GM23338 (cell line): ENCODE data around the gene ASB3. TPM values are rescaled to one million over a fixed set of nuclear protein-coding genes. Genes with fewer than 3 reads are reported as not detected.

ENCODE experiments used
- ATAC-seq: fragments of 200-7000 bp; cut with Tn5 transposase; 3 replicates; pipeline ENCODE4 v1.9.1; 2020
- DNase-seq: peaks from one replicate; pipeline ENCODE4 v3.0.0-alpha.2; 2015; ENCODE audit warnings: low spot score
- H2AFZ ChIP-seq: fragments of 200-600 bp; sonication (generic); 2 replicates; pipeline ENCODE4 v1.8.0; 2016; ENCODE audit warnings: antibody characterized with exemption, mild to moderate bottlenecking, moderate library complexity
- H3F3A ChIP-seq: fragments of 200-600 bp; sonication (generic); replicated peaks from 2 replicates; pipeline ENCODE4 v1.8.0; 2017; ENCODE audit warnings: antibody characterized with exemption, mixed run types, low read depth
- H3K27ac ChIP-seq: fragments of 200-600 bp; sonication (generic); 2 replicates; pipeline ENCODE4 v1.6.1; 2016; ENCODE audit warnings: low read depth
- H3K27me3 ChIP-seq: fragments of 200-600 bp; sonication (generic); 2 replicates; pipeline ENCODE4 v1.8.0; 2016; ENCODE audit warnings: mild to moderate bottlenecking, mixed run types, moderate library complexity; ENCODE audit not compliant: insufficient read depth
- H3K36me3 ChIP-seq: fragments of 200-600 bp; sonication (generic); 2 replicates; pipeline ENCODE4 v1.8.0; 2016; ENCODE audit warnings: mild to moderate bottlenecking; ENCODE audit not compliant: insufficient read depth
- H3K4me1 ChIP-seq: fragments of 200-600 bp; sonication (generic); 2 replicates; pipeline ENCODE4 v1.8.0; 2016; ENCODE audit warnings: mild to moderate bottlenecking, moderate library complexity; ENCODE audit not compliant: insufficient read depth
- H3K4me2 ChIP-seq: fragments of 200-600 bp; sonication (generic); 2 replicates; pipeline ENCODE4 v1.7.1; 2017; ENCODE audit warnings: mixed run types
- H3K4me3 ChIP-seq: fragments of 200-600 bp; sonication (generic); 2 replicates; pipeline ENCODE4 v1.6.1; 2016; ENCODE audit warnings: mixed run types
- H3K79me2 ChIP-seq: fragments of 200-600 bp; sonication (generic); replicated peaks from 2 replicates; pipeline ENCODE4 v1.8.0; 2017; ENCODE audit warnings: mild to moderate bottlenecking; ENCODE audit not compliant: insufficient read depth
- H3K9me2 ChIP-seq: fragments of 200-600 bp; sonication (generic); 2 replicates; pipeline ENCODE4 v1.8.0; 2017; ENCODE audit not compliant: insufficient read depth
- H4K20me1 ChIP-seq: fragments of 200-600 bp; sonication (generic); replicated peaks from 2 replicates; pipeline ENCODE4 v1.8.0; 2017; ENCODE audit warnings: mild to moderate bottlenecking; ENCODE audit not compliant: insufficient read depth
- H3K27ac Mint-ChIP-seq: 2 replicates; pipeline ENCODE4 v1.8.0; 2020; ENCODE audit warnings: inconsistent platforms, mild to moderate bottlenecking, moderate library complexity, mixed read lengths
- H3K27me3 Mint-ChIP-seq: 3 replicates; pipeline ENCODE4 v1.8.0; 2022; ENCODE audit warnings: low read depth, mild to moderate bottlenecking, moderate library complexity, mixed read lengths, inconsistent platforms; ENCODE audit not compliant: insufficient read depth, poor library complexity
- H3K36me3 Mint-ChIP-seq: 3 replicates; pipeline ENCODE4 v1.8.0; 2021; ENCODE audit warnings: low read depth, mild to moderate bottlenecking, inconsistent platforms, moderate library complexity, mixed read lengths
- H3K4me1 Mint-ChIP-seq: 3 replicates; pipeline ENCODE4 v1.8.0; 2020; ENCODE audit warnings: mild to moderate bottlenecking, inconsistent platforms, mixed read lengths
- H3K4me3 Mint-ChIP-seq: 3 replicates; pipeline ENCODE4 v1.8.0; 2021; ENCODE audit warnings: moderate library complexity, mild to moderate bottlenecking, inconsistent platforms, mixed read lengths
- H3K9me3 Mint-ChIP-seq: 3 replicates; pipeline ENCODE4 v1.8.0; 2020; ENCODE audit warnings: moderate library complexity, mild to moderate bottlenecking, inconsistent platforms, mixed read lengths
- CREB1 ChIP-seq: fragments of 250-450 bp; sonication (Bioruptor Pico); IDR thresholded peaks from 2 replicates; pipeline ENCODE4 v1.5.0; 2020; ENCODE audit warnings: low read depth, mild to moderate bottlenecking, moderate library complexity
- CTCF ChIP-seq, 2 experiments: fragments of 200-600 bp in 1 of 2; sonication (generic) in 1 of 2; conservative IDR thresholded peaks; 2 replicates each; pipeline versions ENCODE4 v1.5.1 to v1.6.1; 2016 to 2017; ENCODE audit warnings: antibody characterized with exemption in 2 of 2, low read depth in 2 of 2, mild to moderate bottlenecking in 2 of 2, moderate library complexity in 1 of 2
- ETS1 ChIP-seq: IDR thresholded peaks from 2 replicates; pipeline ENCODE4 v1.6.1; 2016; ENCODE audit warnings: antibody characterized with exemption
- EZH2 ChIP-seq: fragments of 200-600 bp; sonication (generic); IDR thresholded peaks from one replicate; pipeline ENCODE4 v1.8.0; 2017; ENCODE audit warnings: antibody characterized with exemption, mild to moderate bottlenecking, low read depth; ENCODE audit not compliant: unreplicated experiment
- EZH2phosphoT487 ChIP-seq: fragments of 200-600 bp; sonication (generic); IDR thresholded peaks from one replicate; pipeline ENCODE4 v1.8.1; 2018; ENCODE audit warnings: antibody characterized with exemption; ENCODE audit not compliant: unreplicated experiment
- JUNB ChIP-seq: IDR thresholded peaks from one replicate; pipeline ENCODE4 v1.6.1; 2016; ENCODE audit warnings: antibody characterized with exemption; ENCODE audit not compliant: unreplicated experiment
- NANOG ChIP-seq: IDR thresholded peaks from 2 replicates; pipeline ENCODE4 v1.6.1; 2016; ENCODE audit warnings: antibody characterized with exemption, borderline replicate concordance
- POLR2AphosphoS5 ChIP-seq: IDR thresholded peaks from 2 replicates; pipeline ENCODE4 v1.6.1; 2016; ENCODE audit warnings: antibody characterized with exemption, low read depth
- REST ChIP-seq: IDR thresholded peaks from one replicate; pipeline ENCODE4 v1.6.1; 2018; ENCODE audit warnings: antibody characterized with exemption; ENCODE audit not compliant: unreplicated experiment
- ZNF114 ChIP-seq: fragments of 250-450 bp; sonication (Bioruptor Pico); IDR thresholded peaks from 2 replicates; pipeline ENCODE4 v1.5.0; 2020; ENCODE audit warnings: mild to moderate bottlenecking, moderate library complexity
- ZNF331 ChIP-seq: fragments of 250-450 bp; sonication (Bioruptor Pico); IDR thresholded peaks from 2 replicates; pipeline ENCODE4 v1.5.0; 2020; ENCODE audit warnings: low read depth, mild to moderate bottlenecking, moderate library complexity
- ZNF462 ChIP-seq: fragments of 250-450 bp; sonication (Bioruptor Pico); IDR thresholded peaks from 2 replicates; pipeline ENCODE4 v1.5.0; 2020; ENCODE audit warnings: mild to moderate bottlenecking, moderate library complexity
- polyA plus RNA-seq: library from polyadenylated mRNA; unstranded; fragments of >200 nt; fragmentation: Nextera tagmentation; extraction: Ambion mirVana; gene quantifications from 2 replicates; pipeline ENCODE4 v1.2.1, GENCODE V29; 2016
- total RNA-seq: library from RNA; depleted of rRNA; stranded (reverse); fragments of >200 nt; shearing (Covaris generic); gene quantifications from 2 replicates; pipeline ENCODE4 v1.2.3, GENCODE V29; 2014

ASB3 gene
- total and polyA plus RNA-seq, 2 experiments from 2014 or later: 22.4 to 30.5 TPM

- TF ChIP-seq ZNF462 (CRISPR knock-in tag) (no peak), ETS1 (no peak), CREB1 (CRISPR knock-in tag) (no peak), EZH2 (no peak), ZNF114 (CRISPR knock-in tag) (no peak), ZNF331 (no peak), EZH2phosphoT487 (no peak)
These were observed 77.8 kb downstream of the ASB3 start (continued) for GRCh38 chr2:53708988-53709387.

- H3K4me2 ChIP-seq: no peak overlapping the region
- H2AFZ ChIP-seq: no peak overlapping the region
- H3K27ac Mint-ChIP-seq: no peak overlapping the region
- no peaks in the 10 kb centered on the region for H3K4me1 Mint-ChIP-seq
- H3K27me3 Mint-ChIP-seq: no peaks in the 10 kb centered on the region
- peaks cover 22% of the 10 kb centered on the region for H3K36me3 Mint-ChIP-seq
- H3K4me3 ChIP-seq: no peak overlapping the region
- H4K20me1 ChIP-seq: no peaks in the 10 kb centered on the region
- H3K27ac ChIP-seq: no peak overlapping the region
- no peaks in the 10 kb centered on the region for H3F3A ChIP-seq
- no peaks in the 10 kb centered on the region for H3K36me3 ChIP-seq
- H3K4me3 Mint-ChIP-seq: no peak overlapping the region
- ATAC-seq: no peak
- H3K9me2 ChIP-seq: no peaks in the 10 kb centered on the region
- H3K9me3 Mint-ChIP-seq: no peaks in the 10 kb centered on the region
- H3K79me2 ChIP-seq: no peaks in the 10 kb centered on the region
- no peaks in the 10 kb centered on the region for H3K27me3 ChIP-seq
- H3K4me1 ChIP-seq: no peaks in the 10 kb centered on the region
- DNase-seq: no peak
- TF ChIP-seq CREB1 (CRISPR knock-in tag) (no peak), JUNB (no peak), EZH2 (no peak), REST (no peak), NANOG (no peak), POLR2AphosphoS5 (no peak), ZNF331 (no peak), CTCF (conservative IDR thresholded peaks at IDR 0.05; ENCODE audit: low read depth in 2 of 2) (no peak), ZNF114 (CRISPR knock-in tag) (no peak), EZH2phosphoT487 (no peak)
These were observed 85.5 kb downstream of the ASB3 start for GRCh38 chr2:53701221-53701620.
